Endothelial cell of umbilical vein (primary cell): ENCODE measurements around the gene CDH2. TPM values are rescaled to one million over a fixed set of nuclear protein-coding genes. Genes with fewer than 3 reads are reported as not detected.

Source experiments
- BruUV-seq: library from RNA; stranded (reverse); fragments of 400-500 nt; replicated peaks from 2 replicates; lab custom pipeline; 2021; lab: Mats Ljungman, UMichigan
- CTCF ChIA-PET: fragments of 300-600, 350-600 bp; sonication (Branson Sonifier 250); formaldehyde crosslinking; loops from one replicate; lab custom pipeline; 2021; ENCODE audit warnings: antibody characterized with exemption, inconsistent platforms; lab: Charles Lee
- POLR2A ChIA-PET: fragments of 300-600, 350-600 bp; sonication (Branson Sonifier 250); formaldehyde crosslinking; loops from one replicate; lab custom pipeline; 2021; ENCODE audit warnings: antibody characterized with exemption, inconsistent platforms; lab: Charles Lee
- DNase-seq: peaks from one replicate; pipeline ENCODE4 v3.0.0-alpha.2; 2011; ENCODE audit warnings: low read depth, low spot score
- FAIRE-seq: peaks from 2 replicates; lab custom pipeline; 2011; peaks lifted over from hg19 to GRCh38; lab: Jason Lieb, UNC
- H2AFZ ChIP-seq: 2 replicates; pipeline ENCODE4 v1.6.0; 2012; ENCODE audit warnings: low read depth, low read length, control low read depth, inconsistent platforms
- H3K27ac ChIP-seq: 2 replicates; pipeline ENCODE4 v1.5.1; 2011; ENCODE audit warnings: low read depth, mild to moderate bottlenecking, control low read depth, low read length, moderate library complexity; ENCODE audit not compliant: insufficient read depth
- H3K27me3 ChIP-seq, 2 experiments: 2 replicates each; pipeline versions ENCODE4 v1.6.0 to v1.6.1; 2011; ENCODE audit warnings: low read length in 2 of 2, mixed read lengths in 1 of 2; ENCODE audit not compliant: control insufficient read depth in 2 of 2, insufficient read depth in 2 of 2
- H3K36me3 ChIP-seq, 2 experiments: 2 replicates in 1 of 2; 3 replicates in 1 of 2; pipeline ENCODE4 v1.5.1; 2011; ENCODE audit warnings: low read length in 2 of 2, mild to moderate bottlenecking in 1 of 2, moderate library complexity in 1 of 2; ENCODE audit not compliant: control insufficient read depth in 2 of 2, insufficient read depth in 2 of 2; ENCODE audit errors: extremely low read depth in 1 of 2
- H3K4me1 ChIP-seq: 3 replicates; pipeline ENCODE4 v1.5.1; 2011; ENCODE audit warnings: mild to moderate bottlenecking, low read length; ENCODE audit not compliant: control insufficient read depth, insufficient read depth; ENCODE audit errors: extremely low read depth
- H3K4me2 ChIP-seq: 2 replicates; pipeline ENCODE4 v1.6.1; 2011; ENCODE audit warnings: low read length, control low read depth, mixed read lengths; ENCODE audit not compliant: insufficient read depth
- H3K4me3 ChIP-seq, 3 experiments: fragments of 200-600 bp in 1 of 3; sonication (generic), shearing (Covaris generic) in 1 of 3; replicated peaks in 1 of 3; 2 replicates each; pipeline ENCODE4 v1.5.1; 2011 to 2016; ENCODE audit warnings: control low read depth in 3 of 3, low read length in 3 of 3, mild to moderate bottlenecking in 2 of 3, inconsistent platforms in 1 of 3, low read depth in 1 of 3, moderate library complexity in 1 of 3; ENCODE audit not compliant: insufficient read depth in 1 of 3
- H3K79me2 ChIP-seq: 2 replicates; pipeline ENCODE4 v1.6.0; 2012; ENCODE audit warnings: low read length, inconsistent platforms; ENCODE audit not compliant: control insufficient read depth, insufficient read depth
- H3K9ac ChIP-seq: replicated peaks from 2 replicates; pipeline ENCODE3; 2011; ENCODE audit warnings: low read length, control low read depth; ENCODE audit not compliant: insufficient read depth; ENCODE audit errors: extremely low read depth
- H3K9me1 ChIP-seq: replicated peaks from 3 replicates; pipeline ENCODE4 v1.6.0; 2011; ENCODE audit warnings: mild to moderate bottlenecking, low read length; ENCODE audit not compliant: control insufficient read depth, insufficient read depth; ENCODE audit errors: extremely low read depth
- H3K9me3 ChIP-seq: replicated peaks from 2 replicates; pipeline ENCODE4 v1.5.1; 2012; ENCODE audit warnings: low read length, inconsistent platforms; ENCODE audit not compliant: control insufficient read depth, insufficient read depth
- H4K20me1 ChIP-seq: replicated peaks from 2 replicates; pipeline ENCODE3; 2011; ENCODE audit warnings: mild to moderate bottlenecking, low read length; ENCODE audit not compliant: control insufficient read depth, insufficient read depth; ENCODE audit errors: extremely low read depth
- EZH2 ChIP-seq: IDR thresholded peaks from 2 replicates; pipeline ENCODE4 v1.6.1; 2012; ENCODE audit warnings: borderline replicate concordance, low read depth, mild to moderate bottlenecking, moderate library complexity, low read length, inconsistent platforms; ENCODE audit not compliant: severe bottlenecking
- FOS ChIP-seq: IDR thresholded peaks from 2 replicates; pipeline ENCODE4 v1.6.1; 2011; ENCODE audit warnings: mild to moderate bottlenecking, low read length, moderate library complexity, borderline replicate concordance; ENCODE audit not compliant: insufficient read depth
- GATA2 ChIP-seq: IDR thresholded peaks from 2 replicates; pipeline ENCODE4 v1.7.0; 2011; ENCODE audit warnings: low read depth, mild to moderate bottlenecking, moderate library complexity, mixed read lengths, low read length; ENCODE audit not compliant: insufficient read length, insufficient read depth
- JUN ChIP-seq: IDR thresholded peaks from 2 replicates; pipeline ENCODE4 v1.6.1; 2011; ENCODE audit warnings: borderline replicate concordance, low read depth; ENCODE audit not compliant: insufficient read length, insufficient read depth
- MYC ChIP-seq: IDR thresholded peaks from one replicate; pipeline ENCODE4 v1.6.1; 2011; ENCODE audit warnings: mild to moderate bottlenecking, low read depth, low read length
- POLR2A ChIP-seq: IDR thresholded peaks from 2 replicates; pipeline ENCODE4 v1.6.1; 2012; ENCODE audit warnings: low read depth, mild to moderate bottlenecking, control low read depth, low read length
- POLR2AphosphoS5 ChIP-seq: IDR thresholded peaks from 2 replicates; pipeline ENCODE4 v1.6.1; 2012; ENCODE audit warnings: low read depth, mild to moderate bottlenecking, control low read depth, low read length, moderate library complexity; ENCODE audit not compliant: insufficient read depth
- dilution Hi-C: fragments of 300-500 bp; cut with MboI; formaldehyde crosslinking; loops from one replicate; pipeline ENCODE4 v1.15.0; 2019; ENCODE audit warnings: low sequenced_read_pairs; ENCODE audit not compliant: extremely low pct_ligation_motif_present
- intact Hi-C: fragments of 100-400 bp; cut with micrococcal nuclease; formaldehyde crosslinking; loops from one replicate; pipeline ENCODE4 v1.10.0; 2022
- polyA plus RNA-seq, 4 experiments: library from polyadenylated mRNA; depleted of rRNA in 3 of 4; stranded (reverse) in 3 of 4; unstranded in 1 of 4; fragments of >200 nt; gene quantifications; 2 replicates each; pipeline versions ENCODE4 v1.2.1 to v1.2.3, GENCODE V29; 2011 to 2012; ENCODE audit warnings: missing spikeins in 1 of 4
- total RNA-seq: library from RNA; stranded (reverse); gene quantifications from 2 replicates; pipeline ENCODE4 v1.2.3, GENCODE V29; 2021
- TF ChIP-seq, protein P1 (sequence below): IDR thresholded peaks from 2 replicates; pipeline ENCODE4 v1.6.1; 2011; ENCODE audit not compliant: insufficient read depth, insufficient read length
- TF ChIP-seq, protein P2 (sequence below), 2 donors: IDR thresholded peaks; 1 replicate in 1 of 2; 2 replicates in 1 of 2; pipeline ENCODE4 v1.5.1; 2011; ENCODE audit warnings: low read length in 2 of 2, mild to moderate bottlenecking in 2 of 2, moderate library complexity in 2 of 2, control low read depth in 1 of 2, inconsistent platforms in 1 of 2, low read depth in 1 of 2; ENCODE audit not compliant: insufficient read depth in 1 of 2; ENCODE audit errors: extremely low read depth in 1 of 2

CDH2 gene
- total and polyA plus RNA-seq, 2 donors (not counting 3 experiments of a cell fraction or from before 2014, with no cell fraction given): 37.6 to 59.5 TPM

DNA sequence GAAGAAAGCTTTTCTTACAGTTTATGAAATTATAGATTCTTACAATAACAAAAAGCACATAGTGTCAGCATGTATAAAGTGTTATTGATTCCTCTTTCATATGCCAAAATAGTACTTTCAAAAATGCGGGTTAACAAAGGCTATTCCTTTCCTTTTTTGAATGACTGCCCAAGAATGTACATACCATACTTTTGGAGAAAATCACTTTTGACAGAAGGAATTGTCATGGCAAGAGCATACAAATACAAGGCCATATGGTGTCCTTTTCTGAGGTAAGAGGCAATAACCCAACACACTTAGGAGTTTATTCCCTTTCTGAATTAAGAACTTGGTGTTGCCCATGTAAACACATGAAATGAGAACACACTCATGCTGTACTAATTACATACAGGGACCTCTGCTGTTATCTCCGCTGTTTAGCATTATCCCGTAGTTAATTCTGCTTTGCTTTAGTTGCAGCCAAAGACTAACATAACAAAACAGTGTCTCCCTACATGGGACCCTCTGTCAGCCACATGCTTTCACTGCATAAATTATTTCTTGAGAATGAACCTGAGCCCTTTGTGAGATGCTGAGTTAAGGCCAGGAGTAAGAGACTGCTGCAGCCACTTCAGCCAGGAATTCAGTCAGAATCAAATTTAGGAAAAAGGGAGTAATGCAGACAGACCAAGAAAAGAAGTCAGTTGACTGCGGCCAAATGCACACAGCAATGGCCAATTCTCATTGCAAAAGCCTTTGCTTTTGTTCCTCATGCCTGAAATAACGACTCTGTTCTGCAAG lies 67.0 kb downstream of the CDH2 start:
- no peak for FAIRE-seq
- Histone ChIP-seq H3K27ac (no peak overlapping the region), H3K36me3 (no peaks in the 10 kb centered on the region), H2AFZ (no peak overlapping the region), H3K9me3 (no peaks in the 10 kb centered on the region), H3K4me1 (peaks cover 35% of the 10 kb centered on the region), H3K9me1 (no peaks in the 10 kb centered on the region), H4K20me1 (no peaks in the 10 kb centered on the region), H3K27me3 (no peaks in the 10 kb centered on the region), H3K4me3 (no peak overlapping the region), H3K4me2 (no peak overlapping the region), H3K79me2 (peaks cover 22% of the 10 kb centered on the region), H3K9ac (no peak overlapping the region)
- BruUV-seq: no TSS peak
- CTCF ChIA-PET: no interaction called here
- DNase-seq: no peak
- intact Hi-C loops (loop anchor here (10.0 kb wide), 1 partner anchor 265 kb away; no protein-coding TSS in a partner anchor), dilution Hi-C loops (no loop called here)
- TF ChIP-seq GATA2 (no peak), EZH2 (no peak), MYC (no peak)
- TF ChIP-seq, protein P1, sequence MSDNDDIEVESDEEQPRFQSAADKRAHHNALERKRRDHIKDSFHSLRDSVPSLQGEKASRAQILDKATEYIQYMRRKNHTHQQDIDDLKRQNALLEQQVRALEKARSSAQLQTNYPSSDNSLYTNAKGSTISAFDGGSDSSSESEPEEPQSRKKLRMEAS: no peak
- POLR2A ChIA-PET: no interaction called here

DNA sequence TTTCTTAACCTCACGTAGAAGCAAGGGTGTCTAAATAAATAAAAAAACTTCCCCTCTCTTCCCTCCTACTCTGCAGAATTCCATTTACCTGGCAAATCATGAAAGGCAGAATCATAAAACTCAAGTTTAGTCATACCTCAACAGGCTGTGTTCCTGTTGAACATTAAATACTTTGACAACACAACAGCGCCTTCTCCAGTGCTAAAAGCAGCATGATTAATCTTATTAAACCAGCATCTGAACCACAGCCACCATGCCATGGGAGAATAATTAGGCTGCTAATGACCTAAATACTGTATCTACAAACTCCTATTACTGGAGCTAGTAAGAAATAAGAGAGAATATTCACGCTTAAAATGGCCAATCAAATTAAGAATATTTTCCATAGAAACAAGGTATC lies 68.1 kb downstream of the CDH2 start:
- Histone ChIP-seq H3K4me1 (peaks cover 23% of the 10 kb centered on the region), H3K27ac (no peak overlapping the region), H3K9me1 (no peaks in the 10 kb centered on the region), H3K79me2 (peaks cover 20% of the 10 kb centered on the region), H4K20me1 (no peaks in the 10 kb centered on the region), H3K4me2 (no peak overlapping the region), H2AFZ (no peak overlapping the region), H3K9ac (no peak overlapping the region), H3K9me3 (no peaks in the 10 kb centered on the region), H3K27me3 (no peaks in the 10 kb centered on the region), H3K36me3 (no peaks in the 10 kb centered on the region), H3K4me3 (no peak overlapping the region)
- intact Hi-C loops: no loop called here
- ChIA-PET CTCF (interaction anchor here (0.6 kb wide), 1 partner anchor 330 kb away, joined by 3 read pairs; no protein-coding TSS in a partner anchor), POLR2A (no interaction called here)
- FAIRE-seq (no peak), DNase-seq (no peak)
- BruUV-seq: no TSS peak
- dilution Hi-C loops: no loop called here
- no peak for TF ChIP-seq POLR2AphosphoS5
- no peak for TF ChIP-seq POLR2A
- TF ChIP-seq GATA2: no peak
- TF ChIP-seq, protein P1: no peak
- no peak for TF ChIP-seq EZH2
- TF ChIP-seq FOS: no peak
- TF ChIP-seq JUN: no peak
- TF ChIP-seq, protein P2, sequence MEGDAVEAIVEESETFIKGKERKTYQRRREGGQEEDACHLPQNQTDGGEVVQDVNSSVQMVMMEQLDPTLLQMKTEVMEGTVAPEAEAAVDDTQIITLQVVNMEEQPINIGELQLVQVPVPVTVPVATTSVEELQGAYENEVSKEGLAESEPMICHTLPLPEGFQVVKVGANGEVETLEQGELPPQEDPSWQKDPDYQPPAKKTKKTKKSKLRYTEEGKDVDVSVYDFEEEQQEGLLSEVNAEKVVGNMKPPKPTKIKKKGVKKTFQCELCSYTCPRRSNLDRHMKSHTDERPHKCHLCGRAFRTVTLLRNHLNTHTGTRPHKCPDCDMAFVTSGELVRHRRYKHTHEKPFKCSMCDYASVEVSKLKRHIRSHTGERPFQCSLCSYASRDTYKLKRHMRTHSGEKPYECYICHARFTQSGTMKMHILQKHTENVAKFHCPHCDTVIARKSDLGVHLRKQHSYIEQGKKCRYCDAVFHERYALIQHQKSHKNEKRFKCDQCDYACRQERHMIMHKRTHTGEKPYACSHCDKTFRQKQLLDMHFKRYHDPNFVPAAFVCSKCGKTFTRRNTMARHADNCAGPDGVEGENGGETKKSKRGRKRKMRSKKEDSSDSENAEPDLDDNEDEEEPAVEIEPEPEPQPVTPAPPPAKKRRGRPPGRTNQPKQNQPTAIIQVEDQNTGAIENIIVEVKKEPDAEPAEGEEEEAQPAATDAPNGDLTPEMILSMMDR (IDR thresholded peaks at IDR 0.05; ENCODE audit: extremely low read depth in 1 of 2, insufficient read depth in 1 of 2, low read depth in 1 of 2, low read length in 2 of 2): no peak
- TF ChIP-seq MYC: no peak
